ENCODE data around the gene SLC7A4.

Gene SLC7A4

DNA sequence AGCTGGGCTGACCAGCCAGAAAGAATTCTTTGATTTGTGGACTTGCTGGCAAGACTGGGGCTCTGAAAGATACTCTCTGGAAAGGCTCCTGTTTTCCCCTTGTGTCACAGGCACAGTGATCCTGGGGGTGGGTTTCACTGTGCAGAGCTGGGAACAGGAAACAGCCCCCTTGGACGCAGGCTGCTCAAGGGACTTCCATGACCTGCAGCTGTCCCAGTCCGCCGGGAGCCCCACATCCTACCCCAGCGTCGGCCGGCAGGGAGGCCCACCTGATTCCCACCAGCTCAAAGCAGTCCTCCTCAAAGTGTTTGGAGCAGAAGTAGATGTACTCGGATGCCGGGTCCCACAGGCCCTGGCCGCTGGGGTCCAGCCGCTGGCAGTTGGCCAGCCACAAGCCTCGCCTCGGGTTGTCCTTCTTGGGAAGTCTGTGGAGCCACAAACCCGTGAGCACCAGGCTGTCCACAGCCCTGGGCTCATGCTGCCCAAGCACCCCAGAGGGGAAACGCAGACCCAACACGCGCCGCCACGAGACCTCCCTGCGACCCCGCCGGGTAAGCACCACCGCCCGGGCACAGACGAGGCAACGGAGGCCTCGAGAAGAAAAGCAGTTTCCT lies 31.3 kb downstream of the SLC7A4 start:
- no peaks in the 10 kb centered on the region for H3K27me3 ChIP-seq (replicated peaks; ENCODE audit: control insufficient read depth, insufficient read depth, low read length)
- H3K4me3 ChIP-seq (replicated peaks; ENCODE audit: low read depth, low read length) = peak overlapping the region; percentile 81
- H3K36me3 ChIP-seq (ENCODE audit: control insufficient read depth, insufficient read depth, low read length) = peaks cover 24% of the 10 kb centered on the region
- TF ChIP-seq CTCF (IDR thresholded peaks at IDR 0.05; ENCODE audit: insufficient read depth, low read length, poor library complexity, severe bottlenecking) = no peak
- no peak for DNase-seq (ENCODE audit: extremely low read depth, insufficient read length)

DNA sequence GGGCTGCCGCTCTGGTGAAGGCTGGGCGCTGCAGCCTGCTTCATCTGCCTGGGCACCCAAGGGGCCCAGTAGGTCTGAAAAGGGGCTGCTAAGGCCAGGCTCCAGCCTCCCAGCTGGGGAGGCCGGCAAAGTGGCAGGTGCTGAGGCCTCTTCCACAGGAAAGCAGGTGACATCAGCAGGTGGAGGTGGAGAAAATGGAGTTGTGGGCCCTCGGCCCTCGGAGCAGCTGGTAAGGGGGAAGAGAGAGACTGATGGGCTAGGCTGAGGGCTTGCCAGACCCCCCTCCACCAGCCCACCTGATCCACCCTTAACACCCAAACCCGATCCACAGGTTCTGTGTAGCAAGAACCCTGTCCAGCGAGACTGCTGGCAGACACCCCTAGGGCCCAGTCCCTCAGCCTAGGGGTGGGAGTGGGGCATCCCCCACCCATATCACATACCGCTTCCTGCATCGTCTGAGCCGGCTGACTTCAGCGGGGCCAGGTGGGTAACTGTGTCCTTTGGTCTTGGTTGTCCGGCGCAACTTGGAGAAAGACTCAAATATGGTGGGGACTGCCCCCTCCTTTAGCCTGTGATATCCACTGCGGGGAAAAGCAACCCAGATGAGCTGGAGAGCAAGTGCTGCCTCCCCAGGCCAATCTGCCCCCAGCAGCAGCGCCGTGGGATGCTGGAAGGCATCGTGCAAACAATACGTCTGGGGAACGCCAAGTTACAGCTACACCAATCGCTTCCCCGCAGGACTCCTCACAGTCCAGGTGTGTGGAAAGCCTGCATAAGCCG lies 32.0 kb downstream of the SLC7A4 start:
- TF ChIP-seq CTCF (IDR thresholded peaks at IDR 0.05; ENCODE audit: insufficient read depth, low read length, poor library complexity, severe bottlenecking) = no peak
- no peak for DNase-seq (ENCODE audit: extremely low read depth, insufficient read length)
- H3K4me3 ChIP-seq (replicated peaks; ENCODE audit: low read depth, low read length) = peak overlapping the region; percentile 81
- H3K27me3 ChIP-seq (replicated peaks; ENCODE audit: control insufficient read depth, insufficient read depth, low read length) = no peaks in the 10 kb centered on the region
- H3K36me3 ChIP-seq (ENCODE audit: control insufficient read depth, insufficient read depth, low read length) = peaks cover 24% of the 10 kb centered on the region

DNA sequence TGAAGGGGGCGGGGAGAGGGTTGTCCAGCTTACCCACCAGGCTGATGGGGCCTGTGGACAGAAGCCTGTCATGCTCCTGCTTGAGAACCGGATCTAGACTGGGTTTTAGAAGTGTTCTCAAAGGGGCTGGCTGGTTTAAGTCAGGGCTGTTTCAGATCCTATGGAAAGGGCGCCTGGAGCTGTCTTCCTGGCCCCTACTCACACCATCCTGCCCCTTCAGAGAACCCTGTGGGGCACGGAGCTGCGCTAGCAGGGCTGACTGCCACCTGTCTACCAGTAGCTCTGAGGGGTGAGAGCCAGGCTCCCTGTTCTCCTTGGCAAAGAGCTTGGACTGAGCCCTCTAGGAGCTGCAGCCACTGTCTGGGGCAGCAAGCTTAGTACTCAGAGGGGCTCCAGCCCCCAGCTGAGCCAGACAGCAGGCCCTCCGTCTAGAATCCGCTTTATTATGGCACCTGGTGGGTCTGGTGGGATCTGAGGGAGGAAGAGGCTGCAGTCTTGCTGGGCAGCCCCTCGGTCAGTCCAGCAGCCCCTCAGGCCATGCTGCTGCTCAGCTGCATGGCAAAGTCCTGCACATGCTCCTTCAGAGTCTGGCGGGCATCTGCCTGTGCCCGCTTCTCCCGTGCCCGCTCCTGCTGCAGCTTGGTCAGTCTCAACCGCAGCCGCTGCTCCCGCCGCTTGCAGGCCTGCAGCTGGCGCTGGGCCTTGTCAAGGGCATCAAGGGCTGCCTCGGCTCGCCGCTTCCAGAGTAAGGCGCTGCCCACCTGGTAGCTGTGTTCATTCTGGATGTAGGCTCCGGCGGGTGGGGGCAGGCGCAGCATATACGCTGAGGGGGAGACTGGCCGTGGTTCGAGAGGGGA lies 32.8 kb downstream of the SLC7A4 start:
- Histone ChIP-seq H3K36me3 (ENCODE audit: control insufficient read depth, insufficient read depth, low read length) (peaks cover 24% of the 10 kb centered on the region), H3K4me3 (replicated peaks; ENCODE audit: low read depth, low read length) (no peak overlapping the region; the same call in 1 of the 2 replicates), H3K27me3 (replicated peaks; ENCODE audit: control insufficient read depth, insufficient read depth, low read length) (no peaks in the 10 kb centered on the region)
- TF ChIP-seq CTCF (IDR thresholded peaks at IDR 0.05; ENCODE audit: insufficient read depth, low read length, poor library complexity, severe bottlenecking) = no peak
- no peak for DNase-seq (ENCODE audit: extremely low read depth, insufficient read length)

GRCh38 chr22:20998411-20999336 lies 33.7 kb downstream of the SLC7A4 start:
- DNase-seq (ENCODE audit: extremely low read depth, insufficient read length) = no peak
- no peak for TF ChIP-seq CTCF (IDR thresholded peaks at IDR 0.05; ENCODE audit: insufficient read depth, low read length, poor library complexity, severe bottlenecking)
- Histone ChIP-seq H3K36me3 (ENCODE audit: control insufficient read depth, insufficient read depth, low read length) (peaks cover 26% of the 10 kb centered on the region), H3K4me3 (replicated peaks; ENCODE audit: low read depth, low read length) (no peak overlapping the region), H3K27me3 (replicated peaks; ENCODE audit: control insufficient read depth, insufficient read depth, low read length) (no peaks in the 10 kb centered on the region)

Measured in GM06990 (cell line).